ENCODE measurements around the gene EHD2.

DNA sequence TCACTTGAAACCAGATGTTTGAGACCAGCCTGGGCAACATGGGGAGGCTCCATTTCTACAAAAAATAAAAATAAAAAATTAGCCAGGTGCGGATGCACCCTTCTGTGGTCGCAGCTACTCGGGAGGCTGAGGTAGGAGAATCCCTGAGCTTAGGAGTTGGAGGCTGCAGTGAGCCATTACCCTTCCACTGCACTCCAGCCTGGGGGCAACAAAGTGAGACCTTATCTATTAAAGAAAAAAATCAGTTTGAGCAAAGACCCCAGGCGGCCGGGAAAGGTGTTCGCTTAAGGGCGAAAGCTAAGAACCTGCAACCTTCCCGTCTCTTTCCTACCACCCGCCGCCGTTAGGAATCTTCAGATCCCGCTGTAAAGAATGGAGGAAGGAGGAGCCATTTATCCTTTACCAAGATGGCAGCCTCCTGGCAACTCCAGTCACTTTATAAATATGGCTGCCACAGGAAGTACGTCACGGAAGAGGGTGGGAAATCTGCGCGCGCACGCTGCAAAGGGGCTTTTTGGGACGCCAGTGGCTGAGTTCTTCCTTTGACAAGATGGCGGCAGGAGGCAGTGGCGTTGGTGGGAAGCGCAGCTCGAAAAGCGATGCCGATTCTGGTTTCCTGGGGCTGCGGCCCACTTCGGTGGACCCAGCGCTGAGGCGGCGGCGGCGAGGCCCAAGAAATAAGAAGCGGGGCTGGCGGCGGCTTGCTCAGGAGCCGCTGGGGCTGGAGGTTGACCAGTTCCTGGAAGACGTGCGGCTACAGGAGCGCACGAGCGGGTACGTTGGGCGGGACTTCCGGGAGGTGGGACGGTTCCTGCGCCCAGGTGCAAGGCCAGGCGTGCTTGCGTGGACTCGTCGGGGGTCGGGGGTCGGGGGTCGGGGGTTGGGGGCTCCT, 32.0 kb downstream of the EHD2 start, which contains the start of gene NOP53:
- no peak for TF ChIP-seq EZH2 (IDR thresholded peaks at IDR 0.05; ENCODE audit: borderline replicate concordance, low read depth, low read length, severe bottlenecking)
- TF ChIP-seq, protein P1, sequence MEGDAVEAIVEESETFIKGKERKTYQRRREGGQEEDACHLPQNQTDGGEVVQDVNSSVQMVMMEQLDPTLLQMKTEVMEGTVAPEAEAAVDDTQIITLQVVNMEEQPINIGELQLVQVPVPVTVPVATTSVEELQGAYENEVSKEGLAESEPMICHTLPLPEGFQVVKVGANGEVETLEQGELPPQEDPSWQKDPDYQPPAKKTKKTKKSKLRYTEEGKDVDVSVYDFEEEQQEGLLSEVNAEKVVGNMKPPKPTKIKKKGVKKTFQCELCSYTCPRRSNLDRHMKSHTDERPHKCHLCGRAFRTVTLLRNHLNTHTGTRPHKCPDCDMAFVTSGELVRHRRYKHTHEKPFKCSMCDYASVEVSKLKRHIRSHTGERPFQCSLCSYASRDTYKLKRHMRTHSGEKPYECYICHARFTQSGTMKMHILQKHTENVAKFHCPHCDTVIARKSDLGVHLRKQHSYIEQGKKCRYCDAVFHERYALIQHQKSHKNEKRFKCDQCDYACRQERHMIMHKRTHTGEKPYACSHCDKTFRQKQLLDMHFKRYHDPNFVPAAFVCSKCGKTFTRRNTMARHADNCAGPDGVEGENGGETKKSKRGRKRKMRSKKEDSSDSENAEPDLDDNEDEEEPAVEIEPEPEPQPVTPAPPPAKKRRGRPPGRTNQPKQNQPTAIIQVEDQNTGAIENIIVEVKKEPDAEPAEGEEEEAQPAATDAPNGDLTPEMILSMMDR (IDR thresholded peaks at IDR 0.05; ENCODE audit: borderline replicate concordance, extremely low read depth, low read length, poor library complexity, severe bottlenecking), result no peak

Data from DND-41 (cell line).